Glutamatergic neuron (in vitro differentiated cells): ENCODE data around the gene C20orf173. TPM values are rescaled to one million over a fixed set of nuclear protein-coding genes. Genes with fewer than 3 reads are reported as not detected.

Experiments
- DNase-seq: peaks from one replicate; pipeline ENCODE4 v3.0.0; 2022
- H3K27ac Mint-ChIP-seq: one replicate; pipeline ENCODE4 v1.8.0; 2020; ENCODE audit warnings: mild to moderate bottlenecking, mixed read lengths, inconsistent platforms; ENCODE audit not compliant: unreplicated experiment
- H3K27me3 Mint-ChIP-seq: one replicate; pipeline ENCODE4 v1.8.0; 2020; ENCODE audit warnings: mild to moderate bottlenecking, moderate library complexity, mixed read lengths, inconsistent platforms; ENCODE audit not compliant: unreplicated experiment
- H3K36me3 Mint-ChIP-seq: one replicate; pipeline ENCODE4 v1.8.0; 2020; ENCODE audit warnings: mild to moderate bottlenecking, mixed read lengths, inconsistent platforms; ENCODE audit not compliant: unreplicated experiment
- H3K4me1 Mint-ChIP-seq: one replicate; pipeline ENCODE4 v1.8.0; 2020; ENCODE audit warnings: mild to moderate bottlenecking, low read depth, mixed read lengths, inconsistent platforms; ENCODE audit not compliant: unreplicated experiment
- H3K4me3 Mint-ChIP-seq: one replicate; pipeline ENCODE4 v1.8.0; 2020; ENCODE audit warnings: mild to moderate bottlenecking, mixed read lengths, inconsistent platforms; ENCODE audit not compliant: unreplicated experiment
- H3K9me3 Mint-ChIP-seq: one replicate; pipeline ENCODE4 v1.8.0; 2020; ENCODE audit warnings: mild to moderate bottlenecking, moderate library complexity, mixed read lengths, inconsistent platforms; ENCODE audit not compliant: unreplicated experiment
- CTCF ChIP-seq: fragments of 200-600 bp; sonication (generic); IDR thresholded peaks from one replicate; pipeline ENCODE4 v1.5.0; 2021; ENCODE audit not compliant: partially characterized antibody, unreplicated experiment
- total RNA-seq: library from RNA; stranded (reverse); fragmentation: NEBNext Ultra II Directional; extraction: Animal tissue kit (Norgen Biotek cat#: 25700); gene quantifications from one replicate; pipeline ENCODE4 v1.2.1, GENCODE V29; 2021; ENCODE audit not compliant: unreplicated experiment

Gene C20orf173
- total RNA-seq, 1 donor from 2014 or later = not detected

- peaks cover 6% of the 10 kb centered on the region for H3K9me3 Mint-ChIP-seq
- no peak overlapping the region for H3K27ac Mint-ChIP-seq
- no peak for TF ChIP-seq CTCF
- no peak overlapping the region for H3K4me3 Mint-ChIP-seq
- DNase-seq = no peak
- H3K27me3 Mint-ChIP-seq = peaks cover 10% of the 10 kb centered on the region
- peaks cover under 1% of the 10 kb centered on the region for H3K4me1 Mint-ChIP-seq
- peaks cover 21% of the 10 kb centered on the region for H3K36me3 Mint-ChIP-seq
These were observed 24.7 kb downstream of the C20orf173 start for GRCh38 chr20:35504751-35505150.

GRCh38 chr20:35503841-35504561 is 25.5 kb downstream of the C20orf173 start:
- Mint-ChIP-seq H3K27me3 (peaks cover 10% of the 10 kb centered on the region), H3K4me1 (peaks cover 2% of the 10 kb centered on the region), H3K9me3 (peaks cover 6% of the 10 kb centered on the region), H3K27ac (peak overlapping the region; percentile 28), H3K4me3 (no peak overlapping the region), H3K36me3 (peaks cover 26% of the 10 kb centered on the region)
- DNase-seq = no peak
- TF ChIP-seq CTCF = no peak

DNA sequence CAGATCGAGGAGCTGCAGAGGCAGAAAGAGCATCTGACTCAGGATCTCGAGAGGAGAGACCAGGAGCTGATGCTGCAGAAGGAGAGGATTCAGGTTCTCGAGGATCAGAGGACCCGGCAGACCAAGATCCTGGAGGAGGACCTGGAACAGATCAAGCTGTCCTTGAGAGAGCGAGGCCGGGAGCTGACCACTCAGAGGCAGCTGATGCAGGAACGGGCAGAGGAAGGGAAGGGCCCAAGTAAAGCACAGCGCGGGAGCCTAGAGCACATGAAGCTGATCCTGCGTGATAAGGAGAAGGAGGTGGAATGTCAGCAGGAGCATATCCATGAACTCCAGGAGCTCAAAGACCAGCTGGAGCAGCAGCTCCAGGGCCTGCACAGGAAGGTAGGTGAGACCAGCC is 26.2 kb downstream of the C20orf173 start:
- no peak overlapping the region for H3K27ac Mint-ChIP-seq
- H3K36me3 Mint-ChIP-seq = peaks cover 26% of the 10 kb centered on the region

DNA sequence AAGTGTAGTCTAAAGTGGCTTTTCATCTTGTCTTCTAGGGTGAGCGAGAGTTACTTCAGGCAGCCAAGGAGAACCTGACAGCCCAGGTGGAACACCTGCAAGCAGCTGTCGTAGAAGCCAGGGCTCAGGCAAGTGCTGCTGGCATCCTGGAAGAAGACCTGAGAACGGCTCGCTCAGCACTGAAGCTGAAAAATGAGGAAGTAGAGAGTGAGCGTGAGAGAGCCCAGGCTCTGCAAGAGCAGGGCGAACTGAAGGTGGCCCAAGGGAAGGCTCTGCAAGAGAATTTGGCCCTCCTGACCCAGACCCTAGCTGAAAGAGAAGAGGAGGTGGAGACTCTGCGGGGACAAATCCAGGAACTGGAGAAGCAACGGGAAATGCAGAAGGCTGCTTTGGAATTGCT is 27.1 kb downstream of the C20orf173 start:
- H3K36me3 Mint-ChIP-seq = peaks cover 26% of the 10 kb centered on the region
- TF ChIP-seq CTCF = no peak
- H3K4me1 Mint-ChIP-seq = peaks cover 5% of the 10 kb centered on the region
- H3K4me3 Mint-ChIP-seq = peak overlapping the region; percentile 5
- no peak for DNase-seq
- H3K9me3 Mint-ChIP-seq = peaks cover 6% of the 10 kb centered on the region
- peaks cover 10% of the 10 kb centered on the region for H3K27me3 Mint-ChIP-seq
- H3K27ac Mint-ChIP-seq = no peak overlapping the region

More for the DNA sequence above, 26.2 kb downstream of the C20orf173 start:
- DNase-seq = no peak
- Mint-ChIP-seq H3K9me3 (peaks cover 6% of the 10 kb centered on the region), H3K4me1 (peaks cover 2% of the 10 kb centered on the region), H3K27me3 (peaks cover 10% of the 10 kb centered on the region), H3K4me3 (no peak overlapping the region)
- no peak for TF ChIP-seq CTCF

- Mint-ChIP-seq H3K4me1 (peaks cover 5% of the 10 kb centered on the region), H3K9me3 (peaks cover 6% of the 10 kb centered on the region), H3K27me3 (peaks cover 5% of the 10 kb centered on the region), H3K4me3 (no peak overlapping the region), H3K27ac (peak overlapping the region; percentile 2), H3K36me3 (peaks cover 28% of the 10 kb centered on the region)
- TF ChIP-seq CTCF = no peak
- DNase-seq = no peak
These were observed 30.2 kb downstream of the C20orf173 start for GRCh38 chr20:35499271-35499670.
